ENCODE results near the gene CDK6.

CDK6 gene

DNA sequence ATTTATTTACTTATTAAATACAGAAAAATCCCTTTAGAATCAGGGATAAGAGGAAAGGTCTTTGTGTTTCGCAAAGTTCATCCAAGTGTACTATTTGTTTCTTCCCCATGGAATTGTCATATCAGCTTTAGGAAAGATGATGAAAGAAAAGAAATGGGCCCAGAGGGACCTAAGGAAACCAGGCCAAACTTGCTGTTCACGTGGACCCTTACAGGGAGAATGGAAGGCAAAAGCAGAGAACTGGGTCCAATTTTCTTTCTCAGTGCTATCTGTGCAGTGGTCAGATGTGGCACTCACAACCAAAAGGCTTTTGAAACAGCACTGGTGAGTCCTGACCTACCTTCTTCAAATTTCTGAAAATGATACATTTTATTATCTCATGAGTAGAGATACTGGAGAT lies 192.6 kb downstream of the CDK6 start:
- H3K4me3 ChIP-seq (ENCODE audit: low read depth, low read length, poor library complexity, severe bottlenecking), result no peak overlapping the region
- H3K36me3 ChIP-seq (ENCODE audit: insufficient read depth, low read length), result no peaks in the 10 kb centered on the region
- no peaks in the 10 kb centered on the region for H4K20me1 ChIP-seq (ENCODE audit: insufficient read depth, low read length)
- H3K79me2 ChIP-seq (ENCODE audit: insufficient read depth, low read length), result no peaks in the 10 kb centered on the region
- H3K4me2 ChIP-seq (ENCODE audit: low read length), result no peak overlapping the region
- H3K4me1 ChIP-seq (ENCODE audit: insufficient read depth, low read length, severe bottlenecking), result no peaks in the 10 kb centered on the region
- H3K9me3 ChIP-seq (ENCODE audit: low read length), result no peaks in the 10 kb centered on the region
- H3K27ac ChIP-seq (ENCODE audit: low read depth, low read length, poor library complexity, severe bottlenecking), result no peak overlapping the region
- no peaks in the 10 kb centered on the region for H3K9me2 ChIP-seq (ENCODE audit: low read depth, low read length)
- no peaks in the 10 kb centered on the region for H3F3A ChIP-seq (ENCODE audit: insufficient read depth, low read length)
- H3K27me3 ChIP-seq (ENCODE audit: insufficient read depth, low read length), result no peaks in the 10 kb centered on the region
- TF ChIP-seq EZH2 (IDR thresholded peaks at IDR 0.05; ENCODE audit: borderline replicate concordance, low read length), result no peak
- no peak for TF ChIP-seq CTCF (IDR thresholded peaks at IDR 0.05; ENCODE audit: low read length)
- H3K9ac ChIP-seq (ENCODE audit: low read length), result no peak overlapping the region
- no peak overlapping the region for H2AFZ ChIP-seq (ENCODE audit: low read length)

GRCh38 chr7:92641921-92642511 lies 194.4 kb downstream of the CDK6 start:
- Histone ChIP-seq H3K36me3 (ENCODE audit: insufficient read depth, low read length) (no peaks in the 10 kb centered on the region), H3K4me2 (ENCODE audit: low read length) (no peak overlapping the region), H3K27ac (ENCODE audit: low read depth, low read length, poor library complexity, severe bottlenecking) (no peak overlapping the region), H3K79me2 (ENCODE audit: insufficient read depth, low read length) (no peaks in the 10 kb centered on the region), H3K9me2 (ENCODE audit: low read depth, low read length) (no peaks in the 10 kb centered on the region), H3K4me1 (ENCODE audit: insufficient read depth, low read length, severe bottlenecking) (no peaks in the 10 kb centered on the region), H3K9me3 (ENCODE audit: low read length) (no peaks in the 10 kb centered on the region), H4K20me1 (ENCODE audit: insufficient read depth, low read length) (no peaks in the 10 kb centered on the region), H3K27me3 (ENCODE audit: insufficient read depth, low read length) (no peaks in the 10 kb centered on the region), H2AFZ (ENCODE audit: low read length) (no peak overlapping the region), H3K9ac (ENCODE audit: low read length) (no peak overlapping the region), H3K4me3 (ENCODE audit: low read depth, low read length, poor library complexity, severe bottlenecking) (no peak overlapping the region), H3F3A (ENCODE audit: insufficient read depth, low read length) (no peaks in the 10 kb centered on the region)
- TF ChIP-seq CTCF (IDR thresholded peaks at IDR 0.05; ENCODE audit: low read length), result no peak
- no peak for TF ChIP-seq EZH2 (IDR thresholded peaks at IDR 0.05; ENCODE audit: borderline replicate concordance, low read length)

DNA sequence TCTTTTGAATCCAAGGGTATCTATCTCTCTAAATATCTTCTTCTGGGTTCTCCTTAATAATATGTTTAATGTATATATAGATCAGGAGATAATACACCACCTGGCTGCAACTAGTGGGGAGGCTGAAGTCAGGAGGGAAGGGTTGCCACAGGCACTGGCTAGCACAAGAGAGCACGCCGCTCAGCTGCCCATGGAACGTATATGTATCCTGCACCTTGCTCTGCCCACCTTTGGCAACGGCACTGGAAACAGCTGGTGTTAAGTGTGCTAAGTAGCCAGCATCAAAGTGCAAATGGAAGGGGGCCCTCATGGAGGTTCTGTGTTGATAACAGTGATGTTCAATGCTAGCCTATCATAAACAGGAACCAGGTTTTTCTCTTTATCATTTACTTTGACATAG lies 196.4 kb downstream of the CDK6 start:
- Histone ChIP-seq H4K20me1 (ENCODE audit: insufficient read depth, low read length) (no peaks in the 10 kb centered on the region), H3K4me2 (ENCODE audit: low read length) (no peak overlapping the region)

More for the DNA sequence above, 196.4 kb downstream of the CDK6 start:
- Histone ChIP-seq H3F3A (ENCODE audit: insufficient read depth, low read length) (no peaks in the 10 kb centered on the region), H3K4me3 (ENCODE audit: low read depth, low read length, poor library complexity, severe bottlenecking) (no peak overlapping the region), H3K9ac (ENCODE audit: low read length) (no peak overlapping the region), H3K79me2 (ENCODE audit: insufficient read depth, low read length) (no peaks in the 10 kb centered on the region), H3K4me1 (ENCODE audit: insufficient read depth, low read length, severe bottlenecking) (peaks cover 6% of the 10 kb centered on the region), H3K36me3 (ENCODE audit: insufficient read depth, low read length) (no peaks in the 10 kb centered on the region), H3K27ac (ENCODE audit: low read depth, low read length, poor library complexity, severe bottlenecking) (no peak overlapping the region), H3K9me3 (ENCODE audit: low read length) (no peaks in the 10 kb centered on the region), H2AFZ (ENCODE audit: low read length) (no peak overlapping the region), H3K27me3 (ENCODE audit: insufficient read depth, low read length) (no peaks in the 10 kb centered on the region), H3K9me2 (ENCODE audit: low read depth, low read length) (no peaks in the 10 kb centered on the region)
- TF ChIP-seq EZH2 (IDR thresholded peaks at IDR 0.05; ENCODE audit: borderline replicate concordance, low read length) (no peak), CTCF (IDR thresholded peaks at IDR 0.05; ENCODE audit: low read length) (no peak)

Data from OCI-LY1 (cell line).